Neural cell (in vitro differentiated cells): ENCODE measurements around the gene MARVELD1.

Source experiments
- EP300 ChIP-seq: fragments of 450-650 bp; conservative IDR thresholded peaks from 2 replicates; pipeline ENCODE4 v1.6.1; 2014; ENCODE audit warnings: antibody characterized with exemption, mild to moderate bottlenecking, moderate library complexity; ENCODE audit not compliant: poor library complexity, severe bottlenecking
- POLR2AphosphoS5 ChIP-seq: IDR thresholded peaks from 2 replicates; pipeline ENCODE4 v1.6.1; 2012
- RAD21 ChIP-seq: fragments of 450-650 bp; conservative IDR thresholded peaks from 2 replicates; pipeline ENCODE4 v1.6.1; 2014; ENCODE audit warnings: antibody characterized with exemption, mild to moderate bottlenecking, moderate library complexity
- TF ChIP-seq, protein P1 (sequence below): fragments of 450-650 bp; IDR thresholded peaks from 2 replicates; pipeline ENCODE4 v1.5.1; 2014; ENCODE audit warnings: antibody characterized with exemption, mild to moderate bottlenecking, moderate library complexity; ENCODE audit not compliant: poor library complexity, severe bottlenecking
- TF ChIP-seq, protein P2 (sequence below): IDR thresholded peaks from 2 replicates; pipeline ENCODE4 v1.6.1; 2012; ENCODE audit warnings: borderline replicate concordance

DNA sequence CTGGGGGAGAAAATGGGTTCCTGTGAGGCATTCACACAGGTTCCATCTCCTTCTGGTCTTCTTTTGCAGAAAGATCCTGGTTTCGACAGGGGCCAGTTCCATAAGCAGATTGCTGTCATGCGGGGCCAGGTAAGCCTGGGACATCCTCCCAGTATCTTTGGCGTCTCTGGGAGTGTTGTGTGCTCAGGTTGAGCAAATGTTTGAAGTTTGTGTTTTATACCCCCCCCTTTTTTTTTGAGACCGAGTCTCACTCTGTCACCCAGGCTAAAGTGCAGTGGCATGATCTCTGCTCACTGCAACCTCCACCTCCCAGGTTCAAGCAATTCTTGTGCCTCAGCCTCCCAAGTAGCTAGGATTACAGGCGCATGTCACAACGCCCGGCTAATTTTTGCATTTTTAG, 46.5 kb upstream of the MARVELD1 start:
- TF ChIP-seq, protein P1, sequence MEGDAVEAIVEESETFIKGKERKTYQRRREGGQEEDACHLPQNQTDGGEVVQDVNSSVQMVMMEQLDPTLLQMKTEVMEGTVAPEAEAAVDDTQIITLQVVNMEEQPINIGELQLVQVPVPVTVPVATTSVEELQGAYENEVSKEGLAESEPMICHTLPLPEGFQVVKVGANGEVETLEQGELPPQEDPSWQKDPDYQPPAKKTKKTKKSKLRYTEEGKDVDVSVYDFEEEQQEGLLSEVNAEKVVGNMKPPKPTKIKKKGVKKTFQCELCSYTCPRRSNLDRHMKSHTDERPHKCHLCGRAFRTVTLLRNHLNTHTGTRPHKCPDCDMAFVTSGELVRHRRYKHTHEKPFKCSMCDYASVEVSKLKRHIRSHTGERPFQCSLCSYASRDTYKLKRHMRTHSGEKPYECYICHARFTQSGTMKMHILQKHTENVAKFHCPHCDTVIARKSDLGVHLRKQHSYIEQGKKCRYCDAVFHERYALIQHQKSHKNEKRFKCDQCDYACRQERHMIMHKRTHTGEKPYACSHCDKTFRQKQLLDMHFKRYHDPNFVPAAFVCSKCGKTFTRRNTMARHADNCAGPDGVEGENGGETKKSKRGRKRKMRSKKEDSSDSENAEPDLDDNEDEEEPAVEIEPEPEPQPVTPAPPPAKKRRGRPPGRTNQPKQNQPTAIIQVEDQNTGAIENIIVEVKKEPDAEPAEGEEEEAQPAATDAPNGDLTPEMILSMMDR: no peak
- TF ChIP-seq RAD21 (no peak), POLR2AphosphoS5 (no peak), EP300 (no peak)
- TF ChIP-seq, protein P2, sequence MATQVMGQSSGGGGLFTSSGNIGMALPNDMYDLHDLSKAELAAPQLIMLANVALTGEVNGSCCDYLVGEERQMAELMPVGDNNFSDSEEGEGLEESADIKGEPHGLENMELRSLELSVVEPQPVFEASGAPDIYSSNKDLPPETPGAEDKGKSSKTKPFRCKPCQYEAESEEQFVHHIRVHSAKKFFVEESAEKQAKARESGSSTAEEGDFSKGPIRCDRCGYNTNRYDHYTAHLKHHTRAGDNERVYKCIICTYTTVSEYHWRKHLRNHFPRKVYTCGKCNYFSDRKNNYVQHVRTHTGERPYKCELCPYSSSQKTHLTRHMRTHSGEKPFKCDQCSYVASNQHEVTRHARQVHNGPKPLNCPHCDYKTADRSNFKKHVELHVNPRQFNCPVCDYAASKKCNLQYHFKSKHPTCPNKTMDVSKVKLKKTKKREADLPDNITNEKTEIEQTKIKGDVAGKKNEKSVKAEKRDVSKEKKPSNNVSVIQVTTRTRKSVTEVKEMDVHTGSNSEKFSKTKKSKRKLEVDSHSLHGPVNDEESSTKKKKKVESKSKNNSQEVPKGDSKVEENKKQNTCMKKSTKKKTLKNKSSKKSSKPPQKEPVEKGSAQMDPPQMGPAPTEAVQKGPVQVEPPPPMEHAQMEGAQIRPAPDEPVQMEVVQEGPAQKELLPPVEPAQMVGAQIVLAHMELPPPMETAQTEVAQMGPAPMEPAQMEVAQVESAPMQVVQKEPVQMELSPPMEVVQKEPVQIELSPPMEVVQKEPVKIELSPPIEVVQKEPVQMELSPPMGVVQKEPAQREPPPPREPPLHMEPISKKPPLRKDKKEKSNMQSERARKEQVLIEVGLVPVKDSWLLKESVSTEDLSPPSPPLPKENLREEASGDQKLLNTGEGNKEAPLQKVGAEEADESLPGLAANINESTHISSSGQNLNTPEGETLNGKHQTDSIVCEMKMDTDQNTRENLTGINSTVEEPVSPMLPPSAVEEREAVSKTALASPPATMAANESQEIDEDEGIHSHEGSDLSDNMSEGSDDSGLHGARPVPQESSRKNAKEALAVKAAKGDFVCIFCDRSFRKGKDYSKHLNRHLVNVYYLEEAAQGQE: no peak
